ENCODE results near the gene MRM1. TPM values are rescaled to one million over a fixed set of nuclear protein-coding genes. Genes with fewer than 3 reads are reported as not detected.
"Not testable (repeated sequence)": the region's sequence is repeated elsewhere in the genome, so short reads cannot be mapped to it uniquely, and the experiment has no call there.

The MRM1 gene
- total RNA-seq, 6 experiments from 2014 or later: 2.5 to 8.6 (median 6.0) TPM

DNA sequence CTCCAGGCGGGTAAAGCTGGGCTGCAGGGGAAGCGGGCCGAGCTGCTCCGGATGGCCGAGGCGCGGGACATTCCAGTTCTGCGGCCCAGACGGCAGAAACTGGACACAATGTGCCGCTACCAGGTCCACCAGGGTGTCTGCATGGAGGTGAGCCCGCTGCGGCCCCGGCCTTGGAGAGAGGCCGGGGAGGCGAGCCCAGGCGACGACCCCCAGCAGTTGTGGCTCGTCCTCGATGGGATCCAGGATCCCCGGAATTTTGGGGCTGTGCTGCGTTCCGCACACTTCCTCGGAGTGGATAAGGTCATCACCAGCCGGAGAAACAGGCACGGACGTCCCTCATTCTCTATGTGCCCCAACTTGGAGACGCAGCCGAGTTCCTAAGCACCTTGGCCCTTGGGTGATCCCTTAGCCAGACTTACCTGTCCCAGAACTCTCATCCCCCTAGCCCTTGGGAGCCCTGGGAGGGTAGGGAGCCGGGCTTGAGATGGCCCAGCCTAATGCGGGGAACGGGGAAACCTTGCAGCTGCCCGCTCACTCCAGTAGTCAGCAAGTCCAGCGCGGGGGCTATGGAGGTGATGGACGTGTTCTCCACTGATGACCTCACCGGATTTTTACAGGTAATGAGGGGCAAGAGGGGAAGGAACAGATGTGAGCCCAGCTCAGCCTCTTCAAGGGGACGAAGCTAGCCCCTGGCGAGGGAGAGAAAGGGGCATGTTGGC is 806 bp downstream of the MRM1 start:
- 0% methylated on average over 12 of the region's 38 CpGs for WGBS (ENCODE audit: insufficient coverage, low coverage, low lambda C conversion rate, missing lambda C conversion rate)
- Histone ChIP-seq H3K9me3 (no peaks in the 10 kb centered on the region), H3K4me3 (peak overlapping the region; percentile 93 to 96 (median 94)), H3K36me3 (no peaks in the 10 kb centered on the region), H3K27ac (peak overlapping the region; percentile 55 to 80 (median 74)), H3K4me1 (peaks cover 0 to 18% (median 3%) of the 10 kb centered on the region in 4 donors), H3K27me3 (no peaks in the 10 kb centered on the region)
- TF ChIP-seq POLR2A (IDR thresholded peaks at IDR 0.05) (no peak), CTCF (IDR thresholded peaks at IDR 0.05) (no peak)
- intact Hi-C loops (cut with DNase I): no loop called here
- DNase-seq: peak in 1 of 3 donors; percentile 35
- peak; percentile 1 to 7 (median 3) for ATAC-seq

GRCh38 chr17:36602924-36603384 is 1.6 kb downstream of the MRM1 start:
- intact Hi-C loops (cut with DNase I): no loop called here

DNA sequence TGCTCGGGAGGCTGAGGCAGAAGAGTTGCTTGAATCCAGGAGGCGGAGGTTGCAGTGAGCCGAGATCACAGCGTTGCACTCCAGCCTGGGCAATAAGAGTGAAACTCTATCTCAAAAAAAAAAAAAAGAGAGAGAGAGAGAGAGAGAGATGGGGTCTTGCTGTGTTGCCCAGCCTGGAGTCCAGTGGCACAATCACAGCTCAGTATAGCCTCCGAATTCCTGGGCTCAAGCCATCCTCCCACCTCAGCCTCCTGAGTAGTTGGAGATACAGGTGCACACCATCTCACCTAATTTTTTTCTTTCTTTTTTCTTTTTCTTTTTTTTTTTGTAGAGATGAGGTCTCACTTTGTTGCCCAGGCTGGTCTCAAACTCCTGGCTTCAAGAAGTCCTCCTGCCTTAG is 3.6 kb downstream of the MRM1 start:
- 100% methylated on average over 5 of the region's 5 CpGs for WGBS (ENCODE audit: insufficient coverage, low coverage, low lambda C conversion rate, missing lambda C conversion rate)
- intact Hi-C loops (cut with DNase I); H3K4me3 ChIP-seq; ATAC-seq; DNase-seq; H3K9me3 ChIP-seq; H3K36me3 ChIP-seq; H3K27ac ChIP-seq; H3K27me3 ChIP-seq: not testable (repeated sequence)
- peaks cover 0 to 18% (median 3%) of the 10 kb centered on the region in 4 donors for H3K4me1 ChIP-seq

More at GRCh38 chr17:36602924-36603384, 1.6 kb downstream of the MRM1 start:
- H3K27me3 ChIP-seq: no peaks in the 10 kb centered on the region
- peak overlapping the region; percentile 93 to 96 (median 94) for H3K4me3 ChIP-seq
- DNase-seq (peak in 1 of 3 donors; percentile 57), ATAC-seq (peak in 2 of 4 donors; percentile 17 to 18)
- no peak overlapping the region for H3K27ac ChIP-seq
- 8% methylated on average over 5 of the region's 5 CpGs for WGBS (ENCODE audit: insufficient coverage, low coverage, low lambda C conversion rate, missing lambda C conversion rate)
- no peaks in the 10 kb centered on the region for H3K36me3 ChIP-seq
- no peaks in the 10 kb centered on the region for H3K9me3 ChIP-seq
- peaks cover 0 to 18% (median 3%) of the 10 kb centered on the region in 4 donors for H3K4me1 ChIP-seq
- TF ChIP-seq POLR2A (IDR thresholded peaks at IDR 0.05) (no peak), CTCF (IDR thresholded peaks at IDR 0.05) (peak; percentile 50 to 80 (median 71))

- Histone ChIP-seq H3K27me3 (no peaks in the 10 kb centered on the region), H3K9me3 (no peaks in the 10 kb centered on the region), H3K4me3 (no peak overlapping the region), H3K4me1 (peaks cover 0 to 5% (median 1%) of the 10 kb centered on the region in 4 donors), H3K27ac (no peak overlapping the region), H3K36me3 (no peaks in the 10 kb centered on the region)
- ATAC-seq (no peak), DNase-seq (no peak)
- intact Hi-C loops (cut with DNase I): no loop called here
- no peak for TF ChIP-seq POLR2A (IDR thresholded peaks at IDR 0.05)
- no peak for TF ChIP-seq CTCF (IDR thresholded peaks at IDR 0.05)
- WGBS (ENCODE audit: insufficient coverage, low coverage, low lambda C conversion rate, missing lambda C conversion rate): 96% methylated on average over 4 of the region's 7 CpGs
Measured at GRCh38 chr17:36608280-36608679, 6.9 kb downstream of the MRM1 start.

DNA sequence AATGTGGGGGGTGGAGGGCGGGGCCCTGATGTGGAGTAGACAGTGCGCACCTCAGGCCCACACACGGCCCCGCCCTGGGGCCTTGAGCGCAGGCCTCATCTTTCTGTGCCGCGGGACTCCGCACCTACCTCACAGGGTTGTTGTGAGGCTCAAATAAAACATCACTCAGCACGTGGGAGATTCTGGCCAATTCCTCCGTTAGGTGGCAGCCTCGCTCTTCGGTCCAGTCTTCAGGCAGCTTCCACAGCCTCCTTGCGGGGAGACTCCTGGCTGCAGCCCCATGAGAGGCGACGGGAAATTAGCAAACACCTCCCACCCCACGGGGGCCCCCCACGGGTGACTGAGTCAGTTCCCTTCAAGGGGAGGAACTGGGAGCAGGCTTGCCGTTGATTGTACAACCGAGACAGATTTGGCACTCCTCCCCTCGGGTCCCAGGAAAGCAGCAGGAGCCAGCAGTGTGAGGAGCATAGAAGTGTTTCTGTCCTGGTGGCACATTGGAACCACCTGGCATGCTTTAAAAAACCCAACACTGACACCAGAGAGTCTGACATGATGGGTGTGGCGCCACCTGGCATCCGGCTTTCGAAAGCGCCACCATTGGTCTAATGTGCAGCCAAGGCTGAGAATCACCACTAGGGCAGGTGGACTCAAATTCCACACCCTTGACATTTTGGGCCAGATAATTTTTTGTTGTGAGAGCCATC is 7.6 kb downstream of the MRM1 start:
- intact Hi-C loops (cut with DNase I): no loop called here
- H3K9me3 ChIP-seq: no peaks in the 10 kb centered on the region
- WGBS (ENCODE audit: insufficient coverage, low coverage, low lambda C conversion rate, missing lambda C conversion rate): 40% methylated on average over 1 of the region's 24 CpGs
- TF ChIP-seq CTCF (IDR thresholded peaks at IDR 0.05) (peak in 2 of 4 donors; percentile 11 to 26), POLR2A (IDR thresholded peaks at IDR 0.05) (no peak)
- no peaks in the 10 kb centered on the region for H3K36me3 ChIP-seq
- ATAC-seq (peak; percentile 15 to 52 (median 30)), DNase-seq (no peak)
- H3K4me3 ChIP-seq: no peak overlapping the region
- no peaks in the 10 kb centered on the region for H3K27me3 ChIP-seq
- no peaks in the 10 kb centered on the region for H3K4me1 ChIP-seq
- no peak overlapping the region for H3K27ac ChIP-seq
